ENCODE measurements around the gene NFATC4.

NFATC4 gene

DNA sequence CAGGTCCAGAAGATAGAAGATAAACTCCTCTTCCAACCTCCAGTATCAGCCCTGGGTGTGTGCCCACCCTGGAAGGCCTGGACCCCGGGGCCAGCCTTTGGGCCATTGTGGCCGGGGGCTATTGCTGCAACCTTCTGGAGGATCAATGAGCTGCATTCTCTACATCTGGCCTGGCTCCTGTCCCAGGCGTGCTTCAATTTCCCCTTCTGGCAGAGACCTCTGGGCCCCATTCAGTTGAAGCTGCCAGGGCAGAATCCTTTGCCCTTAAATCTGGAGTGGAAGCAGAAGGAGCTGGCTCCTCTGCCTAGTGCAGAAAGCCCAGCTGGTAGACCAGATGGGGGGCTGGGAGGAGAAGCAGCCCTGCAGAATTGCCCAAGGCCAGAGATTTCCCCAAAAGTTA lies 40.8 kb downstream of the NFATC4 start:
- no peak overlapping the region for H2AFZ ChIP-seq (ENCODE audit: low read depth, low read length)
- no peak for ATAC-seq (ENCODE audit: insufficient read depth, low read depth)

DNA sequence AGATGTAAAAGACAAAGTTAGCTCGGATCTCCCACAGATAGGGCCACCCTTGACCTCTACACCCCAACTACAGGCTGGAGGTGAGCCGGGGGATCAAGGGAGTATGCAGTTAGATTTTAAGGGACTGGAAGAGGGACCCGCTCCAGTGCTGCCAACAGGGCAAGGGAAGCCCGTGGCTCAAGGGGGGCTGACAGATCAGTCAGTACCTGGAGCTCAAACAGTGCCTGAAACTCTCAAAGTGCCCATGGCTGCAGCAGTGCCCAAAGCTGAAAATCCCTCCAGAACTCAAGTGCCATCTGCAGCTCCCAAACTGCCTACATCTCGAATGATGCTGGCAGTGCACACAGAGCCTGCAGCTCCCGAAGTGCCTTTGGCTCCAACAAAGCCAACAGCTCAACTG lies 41.2 kb downstream of the NFATC4 start:
- Histone ChIP-seq H2AFZ (ENCODE audit: low read depth, low read length) (no peak overlapping the region), H3K9ac (ENCODE audit: low read depth, low read length) (no peak overlapping the region), H3K9me3 (ENCODE audit: insufficient read depth, low read length, severe bottlenecking) (no peaks in the 10 kb centered on the region), H3K27ac (ENCODE audit: low read length) (no peak overlapping the region), H3K4me3 (ENCODE audit: low read depth in 1 of 2, low read length in 2 of 2) (no peak overlapping the region), H3K4me2 (ENCODE audit: insufficient read depth, low read length) (no peak overlapping the region), H3K79me2 (ENCODE audit: insufficient read depth, low read length) (no peaks in the 10 kb centered on the region), H3K27me3 (ENCODE audit: insufficient read depth, low read length, poor library complexity) (peaks cover 19% of the 10 kb centered on the region), H4K20me1 (ENCODE audit: insufficient read depth, low read length) (no peaks in the 10 kb centered on the region), H3K4me1 (ENCODE audit: insufficient read depth, low read length) (no peaks in the 10 kb centered on the region), H3K36me3 (ENCODE audit: insufficient read depth, low read length) (no peaks in the 10 kb centered on the region)
- no peak for DNase-seq
- no peak for ATAC-seq (ENCODE audit: insufficient read depth, low read depth)
- TF ChIP-seq, protein P1, sequence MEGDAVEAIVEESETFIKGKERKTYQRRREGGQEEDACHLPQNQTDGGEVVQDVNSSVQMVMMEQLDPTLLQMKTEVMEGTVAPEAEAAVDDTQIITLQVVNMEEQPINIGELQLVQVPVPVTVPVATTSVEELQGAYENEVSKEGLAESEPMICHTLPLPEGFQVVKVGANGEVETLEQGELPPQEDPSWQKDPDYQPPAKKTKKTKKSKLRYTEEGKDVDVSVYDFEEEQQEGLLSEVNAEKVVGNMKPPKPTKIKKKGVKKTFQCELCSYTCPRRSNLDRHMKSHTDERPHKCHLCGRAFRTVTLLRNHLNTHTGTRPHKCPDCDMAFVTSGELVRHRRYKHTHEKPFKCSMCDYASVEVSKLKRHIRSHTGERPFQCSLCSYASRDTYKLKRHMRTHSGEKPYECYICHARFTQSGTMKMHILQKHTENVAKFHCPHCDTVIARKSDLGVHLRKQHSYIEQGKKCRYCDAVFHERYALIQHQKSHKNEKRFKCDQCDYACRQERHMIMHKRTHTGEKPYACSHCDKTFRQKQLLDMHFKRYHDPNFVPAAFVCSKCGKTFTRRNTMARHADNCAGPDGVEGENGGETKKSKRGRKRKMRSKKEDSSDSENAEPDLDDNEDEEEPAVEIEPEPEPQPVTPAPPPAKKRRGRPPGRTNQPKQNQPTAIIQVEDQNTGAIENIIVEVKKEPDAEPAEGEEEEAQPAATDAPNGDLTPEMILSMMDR (IDR thresholded peaks at IDR 0.05; ENCODE audit: borderline replicate concordance, extremely low read depth, low read length, poor library complexity, severe bottlenecking) = no peak
- no peak for TF ChIP-seq EZH2 (IDR thresholded peaks at IDR 0.05; ENCODE audit: borderline replicate concordance, low read depth, low read length, severe bottlenecking)

More for the DNA sequence above, 40.8 kb downstream of the NFATC4 start:
- no peak overlapping the region for H3K4me3 ChIP-seq (ENCODE audit: low read depth in 1 of 2, low read length in 2 of 2)
- no peak overlapping the region for H3K27ac ChIP-seq (ENCODE audit: low read length)
- no peak for DNase-seq
- H4K20me1 ChIP-seq (ENCODE audit: insufficient read depth, low read length) = no peaks in the 10 kb centered on the region
- no peak overlapping the region for H3K9ac ChIP-seq (ENCODE audit: low read depth, low read length)
- no peaks in the 10 kb centered on the region for H3K79me2 ChIP-seq (ENCODE audit: insufficient read depth, low read length)
- TF ChIP-seq EZH2 (IDR thresholded peaks at IDR 0.05; ENCODE audit: borderline replicate concordance, low read depth, low read length, severe bottlenecking) = no peak
- TF ChIP-seq, protein P1 (IDR thresholded peaks at IDR 0.05; ENCODE audit: borderline replicate concordance, extremely low read depth, low read length, poor library complexity, severe bottlenecking) = no peak
- H3K9me3 ChIP-seq (ENCODE audit: insufficient read depth, low read length, severe bottlenecking) = no peaks in the 10 kb centered on the region
- H3K36me3 ChIP-seq (ENCODE audit: insufficient read depth, low read length) = no peaks in the 10 kb centered on the region
- H3K27me3 ChIP-seq (ENCODE audit: insufficient read depth, low read length, poor library complexity) = peaks cover 22% of the 10 kb centered on the region
- no peaks in the 10 kb centered on the region for H3K4me1 ChIP-seq (ENCODE audit: insufficient read depth, low read length)
- no peak overlapping the region for H3K4me2 ChIP-seq (ENCODE audit: insufficient read depth, low read length)

DNA sequence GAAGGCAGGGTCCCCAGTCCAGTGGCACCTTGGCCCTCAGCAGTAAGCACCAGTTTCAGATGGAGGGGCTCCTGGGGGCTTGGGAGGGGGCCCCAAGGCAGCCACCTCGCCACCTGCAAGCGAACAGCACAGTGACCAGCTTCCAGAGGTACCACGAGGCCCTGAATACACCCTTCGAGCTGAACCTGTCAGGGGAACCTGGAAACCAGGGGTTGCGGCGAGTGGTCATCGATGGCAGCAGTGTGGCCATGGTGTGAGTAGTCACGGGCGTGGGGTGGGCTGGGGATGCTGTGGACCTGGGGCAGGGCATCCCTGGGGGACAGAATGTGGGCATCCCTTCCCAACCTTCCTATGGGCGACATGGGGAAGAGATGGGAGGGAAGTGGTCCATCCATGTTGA lies 42.0 kb downstream of the NFATC4 start:
- no peaks in the 10 kb centered on the region for H3K79me2 ChIP-seq (ENCODE audit: insufficient read depth, low read length)
- H3K9ac ChIP-seq (ENCODE audit: low read depth, low read length) = no peak overlapping the region
- no peak overlapping the region for H3K4me3 ChIP-seq (ENCODE audit: low read depth in 1 of 2, low read length in 2 of 2)
- TF ChIP-seq, protein P1 (IDR thresholded peaks at IDR 0.05; ENCODE audit: borderline replicate concordance, extremely low read depth, low read length, poor library complexity, severe bottlenecking) = no peak
- TF ChIP-seq EZH2 (IDR thresholded peaks at IDR 0.05; ENCODE audit: borderline replicate concordance, low read depth, low read length, severe bottlenecking) = no peak
- no peaks in the 10 kb centered on the region for H4K20me1 ChIP-seq (ENCODE audit: insufficient read depth, low read length)
- no peak overlapping the region for H3K27ac ChIP-seq (ENCODE audit: low read length)
- H3K4me2 ChIP-seq (ENCODE audit: insufficient read depth, low read length) = no peak overlapping the region
- H3K27me3 ChIP-seq (ENCODE audit: insufficient read depth, low read length, poor library complexity) = peaks cover 12% of the 10 kb centered on the region
- no peaks in the 10 kb centered on the region for H3K4me1 ChIP-seq (ENCODE audit: insufficient read depth, low read length)
- ATAC-seq (ENCODE audit: insufficient read depth, low read depth) (no peak), DNase-seq (no peak)
- H2AFZ ChIP-seq (ENCODE audit: low read depth, low read length) = no peak overlapping the region
- H3K9me3 ChIP-seq (ENCODE audit: insufficient read depth, low read length, severe bottlenecking) = no peaks in the 10 kb centered on the region
- H3K36me3 ChIP-seq (ENCODE audit: insufficient read depth, low read length) = no peaks in the 10 kb centered on the region

All from DND-41 (cell line).